Measurements from ENCODE around the gene MBD3. TPM values are rescaled to one million over a fixed set of nuclear protein-coding genes. Genes with fewer than 3 reads are reported as not detected.

MBD3 gene
- total RNA-seq, 1 donor from 2014 or later: 71.9 TPM

DNA sequence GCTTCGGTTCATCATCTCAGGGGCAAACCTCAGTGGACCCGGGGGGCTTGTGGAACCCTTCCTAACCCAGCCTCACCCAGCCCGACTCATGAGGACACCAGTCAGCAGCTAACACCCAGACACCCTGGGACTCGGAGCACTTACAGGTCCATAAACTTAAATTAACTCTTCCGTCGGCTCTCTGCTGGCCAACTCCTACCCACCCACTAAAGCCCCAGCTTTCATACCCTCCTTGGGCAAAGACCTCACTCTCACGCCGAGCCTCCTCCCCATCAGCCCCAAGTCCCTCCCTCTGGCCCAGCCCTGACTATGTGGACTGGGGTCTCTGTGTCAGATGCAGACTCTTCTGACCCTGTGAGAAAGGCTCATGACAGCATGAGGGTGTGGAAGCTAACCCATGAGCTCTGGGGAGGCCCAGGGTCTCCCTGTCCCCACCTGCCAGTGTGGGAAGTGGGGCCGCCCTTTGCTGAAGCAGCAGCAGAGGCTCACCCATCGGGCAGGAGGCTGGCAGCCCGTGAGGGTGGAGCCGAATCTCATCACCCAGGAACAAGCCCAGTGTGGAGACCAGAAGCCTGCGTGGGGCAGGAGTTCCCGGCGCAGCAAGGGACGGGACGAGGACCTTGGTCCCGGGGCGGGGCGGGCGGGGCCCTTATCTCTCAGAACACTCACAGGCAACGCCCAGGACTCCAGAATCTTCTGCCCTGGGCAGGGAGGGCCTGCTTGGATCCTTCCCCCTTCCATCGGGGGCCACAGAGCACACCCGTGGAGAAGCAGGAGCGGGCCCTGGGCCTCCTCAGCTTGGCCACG is 40.0 kb upstream of the MBD3 start:
- peaks cover 76% of the 10 kb centered on the region for H4K20me1 ChIP-seq (ENCODE audit: insufficient read depth, low read length)
- H3K9me3 ChIP-seq (ENCODE audit: insufficient read depth, low read depth, low read length): peaks cover 3% of the 10 kb centered on the region
- peaks cover 53% of the 10 kb centered on the region for H3K79me2 ChIP-seq (ENCODE audit: insufficient read depth, low read length)
- TF ChIP-seq, protein P1, sequence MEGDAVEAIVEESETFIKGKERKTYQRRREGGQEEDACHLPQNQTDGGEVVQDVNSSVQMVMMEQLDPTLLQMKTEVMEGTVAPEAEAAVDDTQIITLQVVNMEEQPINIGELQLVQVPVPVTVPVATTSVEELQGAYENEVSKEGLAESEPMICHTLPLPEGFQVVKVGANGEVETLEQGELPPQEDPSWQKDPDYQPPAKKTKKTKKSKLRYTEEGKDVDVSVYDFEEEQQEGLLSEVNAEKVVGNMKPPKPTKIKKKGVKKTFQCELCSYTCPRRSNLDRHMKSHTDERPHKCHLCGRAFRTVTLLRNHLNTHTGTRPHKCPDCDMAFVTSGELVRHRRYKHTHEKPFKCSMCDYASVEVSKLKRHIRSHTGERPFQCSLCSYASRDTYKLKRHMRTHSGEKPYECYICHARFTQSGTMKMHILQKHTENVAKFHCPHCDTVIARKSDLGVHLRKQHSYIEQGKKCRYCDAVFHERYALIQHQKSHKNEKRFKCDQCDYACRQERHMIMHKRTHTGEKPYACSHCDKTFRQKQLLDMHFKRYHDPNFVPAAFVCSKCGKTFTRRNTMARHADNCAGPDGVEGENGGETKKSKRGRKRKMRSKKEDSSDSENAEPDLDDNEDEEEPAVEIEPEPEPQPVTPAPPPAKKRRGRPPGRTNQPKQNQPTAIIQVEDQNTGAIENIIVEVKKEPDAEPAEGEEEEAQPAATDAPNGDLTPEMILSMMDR (IDR thresholded peaks at IDR 0.05; ENCODE audit: insufficient read depth, low read depth, low read length): no peak
- TF ChIP-seq EZH2 (IDR thresholded peaks at IDR 0.05; ENCODE audit: insufficient read depth, low read length): no peak
- no peak for FAIRE-seq
- Mint-ChIP-seq H3K27ac (ENCODE audit: unreplicated experiment) (peak overlapping the region; percentile 84), H3K9me3 (ENCODE audit: unreplicated experiment) (peaks cover 2% of the 10 kb centered on the region), H3K27me3 (ENCODE audit: low read depth, unreplicated experiment) (no peaks in the 10 kb centered on the region), H3K4me1 (ENCODE audit: low read depth, unreplicated experiment) (no peaks in the 10 kb centered on the region), H3K36me3 (ENCODE audit: low read depth, unreplicated experiment) (peaks cover 17% of the 10 kb centered on the region), H3K4me3 (ENCODE audit: unreplicated experiment) (no peak overlapping the region)
- H2AFZ ChIP-seq (ENCODE audit: low read depth, low read length): no peak overlapping the region
- no peak for DNase-seq (ENCODE audit: low read depth)
- H3K36me3 ChIP-seq (ENCODE audit: insufficient read depth, low read length): peaks cover 3% of the 10 kb centered on the region
- H3K4me1 ChIP-seq (ENCODE audit: insufficient read depth, low read length): no peaks in the 10 kb centered on the region
- no peak overlapping the region for H3K9ac ChIP-seq (ENCODE audit: low read length)
- H3K27me3 ChIP-seq (ENCODE audit: insufficient read depth, low read length): no peaks in the 10 kb centered on the region
- no peak overlapping the region for H3K27ac ChIP-seq (ENCODE audit: low read depth, low read length)
- H3K4me3 ChIP-seq (ENCODE audit: insufficient read depth, low read depth, low read length): no peak overlapping the region
- no peak overlapping the region for H3K4me2 ChIP-seq (ENCODE audit: low read length)

GRCh38 chr19:1631557-1632100 is 39.0 kb upstream of the MBD3 start:
- peaks cover 3% of the 10 kb centered on the region for H3K9me3 ChIP-seq (ENCODE audit: insufficient read depth, low read depth, low read length)
- H3K27me3 Mint-ChIP-seq (ENCODE audit: low read depth, unreplicated experiment): no peaks in the 10 kb centered on the region
- H2AFZ ChIP-seq (ENCODE audit: low read depth, low read length): no peak overlapping the region
- no peaks in the 10 kb centered on the region for H3K4me1 ChIP-seq (ENCODE audit: insufficient read depth, low read length)
- H3K4me2 ChIP-seq (ENCODE audit: low read length): no peak overlapping the region
- H3K4me3 Mint-ChIP-seq (ENCODE audit: unreplicated experiment): no peak overlapping the region
- peaks cover 12% of the 10 kb centered on the region for H3K36me3 Mint-ChIP-seq (ENCODE audit: low read depth, unreplicated experiment)
- peaks cover 2% of the 10 kb centered on the region for H3K9me3 Mint-ChIP-seq (ENCODE audit: unreplicated experiment)
- no peak overlapping the region for H3K9ac ChIP-seq (ENCODE audit: low read length)
- H3K27ac ChIP-seq (ENCODE audit: low read depth, low read length): no peak overlapping the region
- H3K27me3 ChIP-seq (ENCODE audit: insufficient read depth, low read length): no peaks in the 10 kb centered on the region
- no peak overlapping the region for H3K4me3 ChIP-seq (ENCODE audit: insufficient read depth, low read depth, low read length)
- peaks cover 43% of the 10 kb centered on the region for H3K79me2 ChIP-seq (ENCODE audit: insufficient read depth, low read length)
- H4K20me1 ChIP-seq (ENCODE audit: insufficient read depth, low read length): peaks cover 70% of the 10 kb centered on the region
- H3K36me3 ChIP-seq (ENCODE audit: insufficient read depth, low read length): no peaks in the 10 kb centered on the region
- no peak for FAIRE-seq
- TF ChIP-seq, protein P1 (IDR thresholded peaks at IDR 0.05; ENCODE audit: insufficient read depth, low read depth, low read length): no peak
- TF ChIP-seq EZH2 (IDR thresholded peaks at IDR 0.05; ENCODE audit: insufficient read depth, low read length): no peak
- DNase-seq (ENCODE audit: low read depth): no peak
- H3K4me1 Mint-ChIP-seq (ENCODE audit: low read depth, unreplicated experiment): no peaks in the 10 kb centered on the region
- H3K27ac Mint-ChIP-seq (ENCODE audit: unreplicated experiment): no peak overlapping the region

GRCh38 chr19:1630811-1631210 is 38.1 kb upstream of the MBD3 start:
- TF ChIP-seq EZH2 (IDR thresholded peaks at IDR 0.05; ENCODE audit: insufficient read depth, low read length): no peak
- TF ChIP-seq, protein P1 (IDR thresholded peaks at IDR 0.05; ENCODE audit: insufficient read depth, low read depth, low read length): no peak
- Histone ChIP-seq H3K9ac (ENCODE audit: low read length) (no peak overlapping the region), H3K4me2 (ENCODE audit: low read length) (no peak overlapping the region), H3K4me1 (ENCODE audit: insufficient read depth, low read length) (no peaks in the 10 kb centered on the region), H3K27ac (ENCODE audit: low read depth, low read length) (no peak overlapping the region), H3K9me3 (ENCODE audit: insufficient read depth, low read depth, low read length) (peaks cover 3% of the 10 kb centered on the region), H2AFZ (ENCODE audit: low read depth, low read length) (no peak overlapping the region), H3K4me3 (ENCODE audit: insufficient read depth, low read depth, low read length) (no peak overlapping the region), H4K20me1 (ENCODE audit: insufficient read depth, low read length) (peaks cover 65% of the 10 kb centered on the region), H3K36me3 (ENCODE audit: insufficient read depth, low read length) (no peaks in the 10 kb centered on the region), H3K27me3 (ENCODE audit: insufficient read depth, low read length) (no peaks in the 10 kb centered on the region), H3K79me2 (ENCODE audit: insufficient read depth, low read length) (peaks cover 36% of the 10 kb centered on the region)
- no peak for DNase-seq (ENCODE audit: low read depth)
- peaks cover 6% of the 10 kb centered on the region for H3K36me3 Mint-ChIP-seq (ENCODE audit: low read depth, unreplicated experiment)
- H3K4me1 Mint-ChIP-seq (ENCODE audit: low read depth, unreplicated experiment): no peaks in the 10 kb centered on the region
- no peaks in the 10 kb centered on the region for H3K27me3 Mint-ChIP-seq (ENCODE audit: low read depth, unreplicated experiment)
- H3K27ac Mint-ChIP-seq (ENCODE audit: unreplicated experiment): no peak overlapping the region
- no peak overlapping the region for H3K4me3 Mint-ChIP-seq (ENCODE audit: unreplicated experiment)
- peaks cover 2% of the 10 kb centered on the region for H3K9me3 Mint-ChIP-seq (ENCODE audit: unreplicated experiment)
- no peak for FAIRE-seq

Data from astrocyte (in vitro differentiated cells and primary cell).